H1 (cell line): ENCODE results near the gene PPP1R3C. TPM values are rescaled to one million over a fixed set of nuclear protein-coding genes. Genes with fewer than 3 reads are reported as not detected.

Experiments used
- CTCF ChIA-PET: fragments of 300-600 bp; sonication (Branson Sonifier 250); formaldehyde crosslinking; loops from one replicate; lab custom pipeline; 2021; ENCODE audit not compliant: partially characterized antibody; lab: Charles Lee
- POLR2A ChIA-PET: fragments of 300-600 bp; sonication (Branson Sonifier 250); formaldehyde crosslinking; loops from one replicate; lab custom pipeline; 2021; ENCODE audit warnings: inconsistent platforms; ENCODE audit not compliant: partially characterized antibody; lab: Charles Lee
- DNase-seq, 2 experiments: peaks; one replicate each; pipeline versions ENCODE4 v3.0.0 to v3.0.0-alpha.2; 2010 to 2022; ENCODE audit warnings: low spot score in 2 of 2, low read depth in 1 of 2, mixed read lengths in 1 of 2
- FAIRE-seq: peaks from 2 replicates; lab custom pipeline; 2011; peaks lifted over from hg19 to GRCh38; lab: Jason Lieb, UNC
- H2AFZ ChIP-seq: 2 replicates; pipeline ENCODE4 v1.8.1; 2012; ENCODE audit warnings: low read length, inconsistent platforms
- H2AK5ac ChIP-seq: 2 replicates; pipeline ENCODE4 v1.6.1; 2013; ENCODE audit warnings: low read depth, low read length
- H2BK120ac ChIP-seq: replicated peaks from 2 replicates; pipeline ENCODE3; 2013; ENCODE audit warnings: low read depth, low read length, inconsistent platforms
- H2BK12ac ChIP-seq: 2 replicates; pipeline ENCODE4 v1.6.1; 2013; ENCODE audit warnings: low read depth, low read length
- H2BK15ac ChIP-seq: 2 replicates; pipeline ENCODE4 v1.6.1; 2013; ENCODE audit warnings: low read length
- H2BK20ac ChIP-seq: 2 replicates; pipeline ENCODE4 v1.6.1; 2013; ENCODE audit warnings: low read length
- H2BK5ac ChIP-seq: 2 replicates; pipeline ENCODE4 v1.6.1; 2013; ENCODE audit warnings: low read depth, low read length
- H3K14ac ChIP-seq: 2 replicates; pipeline ENCODE4 v1.6.1; 2013; ENCODE audit warnings: inconsistent platforms; ENCODE audit not compliant: insufficient read length
- H3K18ac ChIP-seq: 2 replicates; pipeline ENCODE4 v1.6.1; 2013; ENCODE audit warnings: low read length; ENCODE audit errors: extremely low read depth
- H3K23ac ChIP-seq: 2 replicates; pipeline ENCODE4 v1.6.1; 2013; ENCODE audit warnings: inconsistent platforms; ENCODE audit not compliant: insufficient read length
- H3K23me2 ChIP-seq: 2 replicates; pipeline ENCODE4 v1.6.1; 2013; ENCODE audit warnings: low read depth, low read length
- H3K27ac ChIP-seq: 2 replicates; pipeline ENCODE4 v1.6.1; 2011; ENCODE audit warnings: low read depth, low read length, inconsistent platforms
- H3K27me3 ChIP-seq, 4 experiments: replicated peaks in 1 of 4; 1 replicate in 1 of 4; 2 replicates in 3 of 4; pipeline versions ENCODE4 v1.6.1 to v1.8.1; 2011 to 2013; ENCODE audit warnings: low read length in 3 of 4, mild to moderate bottlenecking in 3 of 4, inconsistent platforms in 2 of 4, mixed read lengths in 2 of 4, moderate library complexity in 1 of 4; ENCODE audit not compliant: control insufficient read depth in 3 of 4, insufficient read depth in 3 of 4; ENCODE audit errors: extremely low read depth in 1 of 4
- H3K36me3 ChIP-seq, 4 experiments: 2 replicates each; pipeline versions ENCODE4 v1.6.1 to v1.8.1; 2011 to 2013; ENCODE audit warnings: mild to moderate bottlenecking in 4 of 4, low read length in 3 of 4, moderate library complexity in 2 of 4, control low read depth in 1 of 4, inconsistent platforms in 1 of 4; ENCODE audit not compliant: insufficient read depth in 4 of 4, control insufficient read depth in 2 of 4
- H3K4ac ChIP-seq: replicated peaks from 2 replicates; pipeline ENCODE3; 2013; ENCODE audit warnings: low read length, low read depth, mixed read lengths, inconsistent platforms; ENCODE audit not compliant: insufficient read length
- H3K4me1 ChIP-seq, 4 experiments: replicated peaks in 1 of 4; 1 replicate in 1 of 4; 2 replicates in 3 of 4; pipeline versions ENCODE4 v1.6.1 to v1.8.1; 2011 to 2013; ENCODE audit warnings: low read length in 3 of 4, inconsistent platforms in 2 of 4, mixed read lengths in 1 of 4; ENCODE audit not compliant: insufficient read depth in 4 of 4, control insufficient read depth in 3 of 4
- H3K4me2 ChIP-seq, 2 experiments: 2 replicates each; pipeline versions ENCODE4 v1.6.1 to v1.8.1; 2011 to 2013; ENCODE audit warnings: low read depth in 2 of 2, low read length in 2 of 2, control low read depth in 1 of 2, inconsistent platforms in 1 of 2, mild to moderate bottlenecking in 1 of 2; ENCODE audit not compliant: insufficient read depth in 1 of 2
- H3K4me3 ChIP-seq, 4 experiments: fragments of 200-600, 300-600 bp in 1 of 4; sonication (generic), shearing (Covaris generic), sonication (Bioruptor Twin) in 1 of 4; 2 replicates each; pipeline versions ENCODE4 v1.5.1 to v1.8.1; 2011 to 2016; ENCODE audit warnings: low read length in 4 of 4, low read depth in 3 of 4, control low read depth in 2 of 4, inconsistent platforms in 2 of 4, mild to moderate bottlenecking in 2 of 4, mixed read lengths in 1 of 4, moderate library complexity in 1 of 4; ENCODE audit not compliant: insufficient read depth in 2 of 4; ENCODE audit errors: extremely low read depth in 1 of 4
- H3K56ac ChIP-seq: replicated peaks from 2 replicates; pipeline ENCODE3; 2013; ENCODE audit warnings: low read depth, mild to moderate bottlenecking, mixed read lengths, low read length, inconsistent platforms; ENCODE audit not compliant: insufficient read length
- H3K79me1 ChIP-seq: 2 replicates; pipeline ENCODE4 v1.6.1; 2013; ENCODE audit warnings: low read depth, low read length, control low read depth
- H3K79me2 ChIP-seq, 2 experiments: 2 replicates each; pipeline versions ENCODE4 v1.6.1 to v1.8.1; 2012 to 2013; ENCODE audit warnings: low read length in 2 of 2, mild to moderate bottlenecking in 2 of 2, inconsistent platforms in 1 of 2; ENCODE audit not compliant: insufficient read depth in 2 of 2, control insufficient read depth in 1 of 2
- H3K9ac ChIP-seq, 4 experiments: replicated peaks in 1 of 4; 1 replicate in 1 of 4; 2 replicates in 3 of 4; pipeline versions ENCODE4 v1.6.1 to v1.8.1; 2011 to 2013; ENCODE audit warnings: low read depth in 3 of 4, low read length in 3 of 4, control low read depth in 2 of 4, mild to moderate bottlenecking in 2 of 4, moderate library complexity in 2 of 4, inconsistent platforms in 1 of 4; ENCODE audit errors: extremely low read depth in 1 of 4
- H3K9me3 ChIP-seq, 2 experiments: 2 replicates each; pipeline versions ENCODE4 v1.6.1 to v1.8.1; 2012 to 2013; ENCODE audit warnings: mild to moderate bottlenecking in 2 of 2, moderate library complexity in 2 of 2, control low read depth in 1 of 2, inconsistent platforms in 1 of 2, low read depth in 1 of 2, low read length in 1 of 2, mixed read lengths in 1 of 2; ENCODE audit not compliant: insufficient read depth in 2 of 2
- H4K20me1 ChIP-seq, 2 experiments: replicated peaks in 1 of 2; 2 replicates each; pipeline versions ENCODE3 to v1.8.1; 2011 to 2013; ENCODE audit warnings: inconsistent platforms in 2 of 2, low read length in 2 of 2, mild to moderate bottlenecking in 1 of 2; ENCODE audit not compliant: insufficient read depth in 2 of 2, control insufficient read depth in 1 of 2
- H4K5ac ChIP-seq: 2 replicates; pipeline ENCODE4 v1.6.1; 2013; ENCODE audit warnings: low read length, low read depth, mixed read lengths, inconsistent platforms; ENCODE audit not compliant: insufficient read length
- H4K8ac ChIP-seq: 2 replicates; pipeline ENCODE4 v1.8.0; 2013; ENCODE audit warnings: mild to moderate bottlenecking, moderate library complexity, low read length, inconsistent platforms; ENCODE audit not compliant: insufficient read depth; ENCODE audit errors: extremely low read depth
- H4K91ac ChIP-seq: replicated peaks from 2 replicates; pipeline ENCODE3; 2013; ENCODE audit warnings: low read length, mixed read lengths, inconsistent platforms; ENCODE audit not compliant: insufficient read length
- TAF7 ChIP-seq: optimal IDR thresholded peaks from 2 replicates; pipeline ENCODE3; 2011; ENCODE audit warnings: low read depth, mild to moderate bottlenecking, inconsistent platforms, low read length, moderate library complexity, borderline replicate concordance
- WGBS, 2 experiments: shearing (Covaris generic) in 1 of 2; methylation state at CpG; one replicate each; pipeline versions ENCODE4 v1.1.6 to v1.1.7; 2013 to 2015; ENCODE audit warnings: low lambda C conversion rate in 2 of 2, mixed read lengths in 2 of 2, inconsistent platforms in 1 of 2, low coverage in 1 of 2, missing lambda C conversion rate in 1 of 2; ENCODE audit not compliant: insufficient replicate concordance in 2 of 2, insufficient coverage in 1 of 2, insufficient read length in 1 of 2; ENCODE audit errors: extremely low coverage in 1 of 2, missing lambda C conversion rate in 1 of 2; 5-methylcytosine and 5-hydroxymethylcytosine counted together
- polyA plus RNA-seq, 7 experiments: library from polyadenylated mRNA; depleted of rRNA in 3 of 7; stranded (reverse) in 5 of 7; unstranded in 2 of 7; fragments of >200 nt in 5 of 7; fragments of 200-250 nt in 2 of 7; gene quantifications; 1 replicate in 5 of 7; 2 replicates in 1 of 7; 4 replicates in 1 of 7; pipeline versions ENCODE4 v1.2.1 to v1.2.3, GENCODE V29; 2011 to 2013; ENCODE audit warnings: missing spikeins in 2 of 7, mixed read lengths in 2 of 7
- total RNA-seq: library from RNA; stranded (reverse); fragmentation: NEBNext Ultra II Directional; extraction: Animal tissue kit (Norgen Biotek cat#: 25700); gene quantifications from 2 replicates; pipeline ENCODE4 v1.2.1, GENCODE V29; 2021

The PPP1R3C gene
- total and polyA plus RNA-seq, 2 of the 8 experiments (the other 6 are each of a cell fraction or from before 2014, with no cell fraction given) = 1.3 TPM

- POLR2A ChIA-PET = interaction anchor here (1.9 kb wide), 1 partner anchor 8 kb away, joined by 4 read pairs; no protein-coding TSS in a partner anchor
- no peak overlapping the region for H4K8ac ChIP-seq
- H2BK12ac ChIP-seq = no peak overlapping the region
- no peak overlapping the region for H4K5ac ChIP-seq
- no peak overlapping the region for H3K27ac ChIP-seq
- H3K4me3 ChIP-seq = no peak overlapping the region
- TF ChIP-seq TAF7 = no peak
- peaks cover 1 to 5% (median 3%) of the 10 kb centered on the region in 4 experiments; a peak in 6 of 7 replicates for H3K27me3 ChIP-seq
- no peak overlapping the region for H4K91ac ChIP-seq
- FAIRE-seq (no peak), DNase-seq (no peak)
- H2BK120ac ChIP-seq = no peak overlapping the region
- H3K36me3 ChIP-seq = no peaks in the 10 kb centered on the region
- no peak overlapping the region for H2AK5ac ChIP-seq
- H2BK20ac ChIP-seq = no peak overlapping the region
- CTCF ChIA-PET = interaction anchor here (0.8 to 3.4 kb wide), 6 partner anchors 9 to 75 kb away, joined by 3 to 19 read pairs (median 5); no protein-coding TSS in a partner anchor
- H4K20me1 ChIP-seq = no peaks in the 10 kb centered on the region
- no peaks in the 10 kb centered on the region for H3K79me1 ChIP-seq
- H3K23me2 ChIP-seq = no peaks in the 10 kb centered on the region
- H3K14ac ChIP-seq = no peak overlapping the region
- no peak overlapping the region for H3K4ac ChIP-seq
- no peak overlapping the region for H3K23ac ChIP-seq
- no peak overlapping the region for H2BK15ac ChIP-seq
- no peak overlapping the region for H2AFZ ChIP-seq
- H3K56ac ChIP-seq = no peak overlapping the region
- 88% methylated on average over 7 of the region's 7 CpGs; no CpG with 5 or more reads in 1 of the 2 experiments for WGBS, 2 experiments
- no peaks in the 10 kb centered on the region; a peak in 1 of 4 replicates for H3K9me3 ChIP-seq
- no peaks in the 10 kb centered on the region for H3K4me1 ChIP-seq
- no peak overlapping the region for H3K18ac ChIP-seq
- no peak overlapping the region for H3K4me2 ChIP-seq
- H3K79me2 ChIP-seq = no peaks in the 10 kb centered on the region
- H2BK5ac ChIP-seq = no peak overlapping the region
- H3K9ac ChIP-seq = no peak overlapping the region
Measured at GRCh38 chr10:91627344-91628102, 5.3 kb downstream of the PPP1R3C start.
